H7 (cell line): ENCODE measurements around the gene PAK6. TPM values are rescaled to one million over a fixed set of nuclear protein-coding genes. Genes with fewer than 3 reads are reported as not detected.

Experiments
- DNase-seq: peaks from one replicate; pipeline ENCODE4 v3.0.0; 2012
- H3K27me3 ChIP-seq: 2 replicates; pipeline ENCODE4 v1.6.0; 2011; ENCODE audit warnings: mild to moderate bottlenecking, low read length; ENCODE audit not compliant: control insufficient read depth, insufficient read depth
- H3K36me3 ChIP-seq: replicated peaks from 2 replicates; pipeline ENCODE4 v1.5.1; 2011; ENCODE audit warnings: low read length; ENCODE audit not compliant: control insufficient read depth, insufficient read depth
- H3K4me3 ChIP-seq: 2 replicates; pipeline ENCODE4 v1.5.1; 2011; ENCODE audit warnings: low read depth, mild to moderate bottlenecking, control low read depth, low read length, moderate library complexity; ENCODE audit not compliant: insufficient read depth
- total RNA-seq: library from RNA; depleted of rRNA; stranded (reverse); fragments of >200 nt; shearing (Covaris generic); gene quantifications from 2 replicates; pipeline ENCODE4 v1.2.3, GENCODE V29; 2014

The PAK6 gene
- total RNA-seq, 1 experiment from 2014 or later: 4.9 TPM

DNA sequence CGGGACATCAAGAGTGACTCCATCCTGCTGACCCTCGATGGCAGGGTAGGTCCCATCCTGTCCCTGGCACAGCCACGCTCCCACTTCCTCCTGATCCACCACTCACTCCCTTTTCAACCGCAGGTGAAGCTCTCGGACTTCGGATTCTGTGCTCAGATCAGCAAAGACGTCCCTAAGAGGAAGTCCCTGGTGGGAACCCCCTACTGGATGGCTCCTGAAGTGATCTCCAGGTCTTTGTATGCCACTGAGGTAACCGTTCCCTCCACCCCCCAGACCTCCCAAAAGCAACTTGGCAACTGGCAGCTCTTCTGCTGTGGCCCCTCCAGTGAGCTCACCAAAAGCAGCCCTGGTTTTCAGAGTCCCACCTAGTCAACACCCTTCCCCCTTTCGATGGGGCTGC is 34.6 kb downstream of the PAK6 start:
- DNase-seq: peak; percentile 57
- H3K27me3 ChIP-seq: no peaks in the 10 kb centered on the region
- peaks cover 4% of the 10 kb centered on the region for H3K36me3 ChIP-seq
- no peak overlapping the region for H3K4me3 ChIP-seq

DNA sequence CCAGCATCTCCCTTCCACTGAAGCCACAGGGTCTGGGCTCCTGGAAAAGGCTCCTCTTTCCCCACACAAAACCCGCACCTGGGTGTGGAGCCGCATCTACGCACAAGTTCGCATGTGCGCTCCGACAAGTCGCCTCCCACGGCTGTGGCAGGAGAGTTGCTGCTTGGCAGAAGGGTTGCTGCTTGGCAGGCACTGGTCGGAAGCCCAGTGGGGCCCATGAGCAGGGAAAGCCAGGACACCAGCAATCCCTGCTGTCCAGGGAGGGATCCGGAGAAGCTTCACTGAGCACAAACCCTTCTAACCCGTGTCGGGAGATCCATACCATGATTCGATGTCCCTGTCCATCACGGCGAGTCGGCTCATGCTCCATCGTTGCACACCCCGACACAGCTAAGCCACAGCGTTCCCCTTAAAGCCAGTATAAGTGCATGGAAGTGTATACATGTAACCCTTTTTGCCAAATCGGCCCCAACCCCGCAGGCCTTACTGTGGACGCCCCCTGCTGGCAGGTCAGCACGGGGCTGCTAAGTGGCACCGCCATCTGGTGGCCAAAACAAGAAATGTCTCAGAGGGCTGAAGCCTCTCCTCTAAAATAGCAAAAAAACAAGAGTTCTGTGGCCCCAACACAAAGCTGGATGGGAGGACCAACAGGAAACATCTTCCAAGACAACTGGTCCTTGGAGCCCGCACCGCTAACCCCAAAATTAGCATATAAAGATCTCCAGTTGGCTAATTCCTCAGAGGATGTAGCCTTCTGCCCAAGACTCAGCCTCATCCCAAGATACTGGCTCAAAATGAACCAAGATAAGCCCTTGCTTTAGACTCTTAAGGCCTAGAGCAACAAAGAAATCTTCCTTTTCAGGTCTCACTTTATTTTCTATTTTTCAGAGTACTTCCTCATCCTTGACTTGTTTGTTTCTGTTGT is 35.7 kb downstream of the PAK6 start:
- H3K36me3 ChIP-seq: peaks cover 4% of the 10 kb centered on the region

DNA sequence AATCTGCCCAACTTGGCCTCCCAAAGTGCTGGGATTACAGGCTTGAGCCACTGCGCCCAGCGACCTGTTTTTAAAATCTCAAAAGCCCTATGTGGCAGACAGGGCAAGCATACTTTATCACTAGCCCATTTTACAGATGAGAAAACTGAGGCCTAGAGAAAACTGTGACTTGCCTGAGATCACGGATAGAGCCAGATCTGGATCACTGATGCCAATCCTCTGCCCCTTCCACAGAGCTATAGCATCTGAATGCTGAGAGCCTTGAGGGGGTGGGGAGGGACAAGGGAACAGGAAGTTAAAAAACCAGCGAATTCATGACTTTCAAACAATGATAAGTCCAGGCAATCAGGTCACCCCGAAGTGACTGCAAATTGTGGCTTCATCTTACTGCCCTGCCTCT is 36.7 kb downstream of the PAK6 start:
- no peak for DNase-seq
- Histone ChIP-seq H3K27me3 (peaks cover 12% of the 10 kb centered on the region), H3K4me3 (no peak overlapping the region), H3K36me3 (peaks cover 4% of the 10 kb centered on the region)

More for the DNA sequence above, 35.7 kb downstream of the PAK6 start:
- H3K4me3 ChIP-seq: no peak overlapping the region
- DNase-seq: peak; percentile 93
- H3K27me3 ChIP-seq: peaks cover 4% of the 10 kb centered on the region

DNA sequence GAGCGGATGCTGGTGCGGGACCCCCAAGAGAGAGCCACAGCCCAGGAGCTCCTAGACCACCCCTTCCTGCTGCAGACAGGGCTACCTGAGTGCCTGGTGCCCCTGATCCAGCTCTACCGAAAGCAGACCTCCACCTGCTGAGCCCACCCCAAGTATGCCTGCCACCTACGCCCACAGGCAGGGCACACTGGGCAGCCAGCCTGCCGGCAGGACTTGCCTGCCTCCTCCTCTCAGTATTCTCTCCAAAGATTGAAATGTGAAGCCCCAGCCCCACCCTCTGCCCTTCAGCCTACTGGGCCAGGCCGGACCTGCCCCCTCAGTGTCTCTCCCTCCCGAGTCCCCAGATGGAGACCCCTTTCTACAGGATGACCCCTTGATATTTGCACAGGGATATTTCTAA is 37.1 kb downstream of the PAK6 start:
- H3K36me3 ChIP-seq: peaks cover 4% of the 10 kb centered on the region
- peaks cover 16% of the 10 kb centered on the region for H3K27me3 ChIP-seq
- no peak for DNase-seq
- no peak overlapping the region for H3K4me3 ChIP-seq

DNA sequence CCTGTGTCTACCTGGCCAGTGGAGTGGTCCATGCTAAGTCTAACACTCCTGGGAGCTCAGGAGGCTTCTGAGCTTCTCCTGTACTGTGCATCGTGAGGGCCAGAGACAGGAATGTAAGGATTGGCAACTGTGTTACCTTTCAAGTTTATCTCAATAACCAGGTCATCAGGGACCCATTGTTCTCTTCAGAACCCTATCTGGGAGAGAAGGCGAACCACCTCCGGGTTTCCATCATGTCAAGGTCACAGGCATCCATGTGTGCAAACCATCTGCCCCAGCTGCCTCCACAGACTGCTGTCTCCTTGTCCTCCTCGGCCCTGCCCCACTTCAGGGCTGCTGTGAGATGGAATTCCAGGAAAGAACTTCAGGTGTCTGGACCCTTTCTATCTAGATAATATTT is 38.1 kb downstream of the PAK6 start:
- peaks cover 4% of the 10 kb centered on the region for H3K36me3 ChIP-seq
- DNase-seq: no peak
- peaks cover 26% of the 10 kb centered on the region for H3K27me3 ChIP-seq
- H3K4me3 ChIP-seq: no peak overlapping the region

DNA sequence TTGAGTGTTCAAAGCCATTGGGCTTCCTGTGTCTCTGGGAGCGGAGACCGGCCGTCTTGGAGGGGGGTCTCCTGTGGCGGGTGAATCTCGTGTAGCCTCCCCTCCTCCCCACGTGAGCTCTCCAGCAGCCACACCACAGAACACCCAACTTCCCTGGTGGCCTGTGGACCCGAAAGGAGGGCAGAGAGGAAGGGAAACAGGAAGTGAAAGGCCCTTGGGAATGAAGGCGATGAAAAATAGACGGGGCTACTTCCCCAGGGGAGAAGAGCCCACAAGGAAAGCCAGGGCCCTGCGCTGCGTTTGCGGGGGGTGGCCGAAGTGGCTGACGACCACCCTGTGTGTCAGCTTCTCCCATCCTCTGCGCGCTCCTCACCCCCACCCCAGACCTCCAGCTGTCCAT is 38.6 kb downstream of the PAK6 start:
- Histone ChIP-seq H3K4me3 (no peak overlapping the region), H3K36me3 (peaks cover 4% of the 10 kb centered on the region), H3K27me3 (peaks cover 31% of the 10 kb centered on the region)
- DNase-seq: no peak

DNA sequence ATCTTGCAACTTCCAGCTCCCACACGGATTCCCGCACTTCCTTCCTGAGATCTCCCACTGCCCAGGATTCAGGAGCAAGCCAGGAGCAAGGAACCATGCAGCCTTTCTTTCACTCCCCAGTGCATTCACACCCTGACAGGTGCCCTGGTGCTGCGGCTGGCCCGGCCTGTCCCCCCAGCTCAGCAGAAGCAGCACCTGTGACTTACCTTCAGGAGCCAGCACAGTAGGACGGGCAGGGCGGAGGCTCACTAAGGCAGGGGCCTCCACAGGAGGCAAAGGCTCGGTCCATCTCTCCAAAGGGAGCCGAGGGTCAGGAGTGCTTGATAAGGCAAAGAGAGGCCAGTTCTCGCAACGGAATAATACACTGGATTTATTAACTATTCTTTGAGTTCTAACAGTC is 39.2 kb downstream of the PAK6 start:
- no peak for DNase-seq
- Histone ChIP-seq H3K4me3 (no peak overlapping the region), H3K36me3 (peaks cover 3% of the 10 kb centered on the region), H3K27me3 (peaks cover 37% of the 10 kb centered on the region)

DNA sequence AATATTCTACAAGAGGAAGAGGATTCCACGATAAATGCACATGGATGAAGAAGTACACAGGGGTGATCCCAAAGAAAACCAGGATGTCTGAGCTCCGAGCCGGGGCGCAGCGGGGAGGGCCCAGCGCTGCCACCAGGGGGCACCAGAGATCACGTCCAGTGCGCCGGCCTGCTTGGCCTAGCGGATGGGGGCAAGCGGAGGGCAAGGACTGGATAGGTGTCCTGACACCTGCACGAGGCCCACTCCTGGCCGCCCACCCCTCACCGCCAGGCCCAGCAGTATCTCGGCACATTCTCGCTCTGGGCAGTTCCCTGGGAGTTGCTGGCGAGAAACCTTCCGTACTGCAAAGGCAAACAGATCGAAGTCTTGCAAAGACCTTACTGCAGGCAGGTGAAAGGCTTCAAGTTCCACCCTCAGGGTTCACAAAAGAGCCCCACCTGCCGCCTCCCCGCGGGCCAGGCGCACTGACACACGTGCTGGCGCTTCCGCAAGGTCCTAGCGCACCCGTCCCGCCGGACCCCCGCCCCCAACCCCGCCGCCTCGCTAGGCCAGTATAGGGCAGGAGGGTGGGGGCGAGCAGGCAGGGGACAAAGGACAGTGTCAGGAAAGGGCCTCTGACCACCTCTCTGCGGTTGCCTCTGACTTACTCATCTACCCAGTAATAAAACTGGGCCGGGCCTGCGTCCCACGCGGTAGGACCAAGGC is 40.7 kb downstream of the PAK6 start:
- peaks cover 51% of the 10 kb centered on the region for H3K27me3 ChIP-seq
- H3K36me3 ChIP-seq: peaks cover 2% of the 10 kb centered on the region; the same call in 1 of the 2 replicates
- H3K4me3 ChIP-seq: peak overlapping the region; percentile 30
- peak; percentile 96 for DNase-seq

DNA sequence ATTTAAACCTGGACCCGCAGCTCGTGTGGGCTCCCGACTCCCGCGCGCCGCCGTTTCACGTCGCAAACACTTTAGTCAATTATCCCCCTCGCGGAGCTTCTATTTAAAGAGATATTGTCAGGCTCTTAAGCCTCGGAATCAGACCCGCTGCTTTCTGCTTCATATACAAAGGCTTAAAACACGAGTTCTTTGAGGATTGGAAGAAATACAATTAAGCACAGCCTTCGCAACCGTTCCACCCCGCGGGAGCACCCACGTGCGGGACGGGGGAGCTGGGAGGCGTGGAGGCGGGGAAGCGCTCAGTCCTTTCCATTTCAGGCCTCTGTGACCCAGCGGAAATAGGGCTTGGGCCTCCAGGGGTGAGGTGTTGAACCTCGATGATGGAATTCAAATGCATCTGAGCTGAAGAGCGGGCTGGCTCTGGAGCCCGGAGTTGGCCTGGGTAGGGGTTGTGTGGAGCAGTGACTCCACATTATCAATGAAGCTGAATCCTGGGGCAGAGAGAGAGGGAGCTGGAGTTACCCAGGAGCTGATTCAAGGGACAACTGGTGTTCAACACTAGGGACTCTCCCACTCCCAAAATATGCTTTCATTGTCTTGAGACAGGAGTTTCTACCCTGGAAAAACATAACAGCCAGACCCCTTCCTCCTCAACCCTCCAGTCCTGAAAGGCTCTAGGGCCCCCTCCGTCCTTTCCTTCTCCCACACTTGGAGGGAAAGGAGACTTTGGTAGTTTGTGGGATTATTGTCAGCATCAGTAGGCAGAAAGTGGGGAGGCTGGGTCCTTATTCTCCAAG is 41.6 kb downstream of the PAK6 start:
- Histone ChIP-seq H3K27me3 (peaks cover 54% of the 10 kb centered on the region), H3K36me3 (peaks cover 2% of the 10 kb centered on the region; the same call in 1 of the 2 replicates), H3K4me3 (peak overlapping the region; percentile 30; the same call in 1 of the 2 replicates)
- DNase-seq: peak; percentile 84

DNA sequence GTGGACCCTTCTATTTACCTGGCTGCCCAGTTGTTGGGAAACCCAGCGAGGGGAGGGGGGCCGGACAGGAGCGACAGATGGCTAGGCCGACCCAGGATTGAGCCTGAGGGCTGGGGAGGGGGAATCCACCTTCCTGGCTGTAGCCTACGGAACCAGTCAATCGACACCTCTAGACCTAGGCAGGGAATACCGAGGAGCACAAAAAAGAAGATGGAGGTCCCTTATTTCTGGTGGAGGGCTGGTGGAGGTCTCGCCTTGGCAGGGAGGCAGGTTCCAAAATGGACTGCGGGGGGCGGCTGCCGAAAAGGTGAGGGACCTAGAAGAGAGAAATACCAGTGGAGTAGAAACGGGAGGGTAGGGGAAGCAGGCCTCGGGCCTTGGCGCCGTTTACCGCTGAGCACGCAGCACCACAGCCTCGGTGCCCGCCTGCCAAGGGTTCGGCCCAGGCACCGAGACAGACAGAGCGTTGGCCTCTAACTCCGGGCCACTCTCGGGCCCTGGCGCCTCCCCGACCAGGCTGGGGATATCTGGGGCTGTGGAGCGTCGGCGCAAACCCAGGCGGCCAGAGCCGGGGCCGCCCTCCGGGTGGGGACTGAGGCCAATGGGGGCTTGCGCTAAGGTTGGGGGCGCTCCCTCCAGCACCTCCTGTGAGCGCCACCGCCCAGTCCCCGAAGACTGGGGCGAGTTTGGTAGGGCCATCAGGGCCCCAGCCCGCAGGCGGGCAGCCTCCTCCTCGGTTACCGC is 42.4 kb downstream of the PAK6 start:
- peak; percentile 83 for DNase-seq
- peaks cover 54% of the 10 kb centered on the region for H3K27me3 ChIP-seq
- peak overlapping the region; percentile 31 for H3K4me3 ChIP-seq
- no peaks in the 10 kb centered on the region for H3K36me3 ChIP-seq

DNA sequence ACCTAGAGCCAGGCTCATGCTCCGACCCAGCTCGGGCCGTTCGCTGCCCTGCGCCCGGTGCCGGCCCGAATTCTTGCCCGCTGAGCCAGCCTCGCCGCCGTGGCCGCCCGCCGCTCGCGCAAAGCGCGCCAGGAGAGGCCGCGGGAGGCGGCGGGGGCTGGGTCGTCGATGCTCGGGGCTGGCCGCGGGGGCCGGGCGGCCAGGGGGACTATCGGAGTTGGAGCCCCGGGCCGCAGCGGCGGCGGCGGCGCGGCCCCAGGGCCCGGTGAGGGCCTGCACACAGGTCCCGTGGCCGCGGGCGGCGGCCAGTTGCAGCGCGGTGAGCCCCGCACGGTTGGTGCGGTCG is 42.9 kb downstream of the PAK6 start:
- DNase-seq: no peak
- no peaks in the 10 kb centered on the region for H3K36me3 ChIP-seq
- H3K27me3 ChIP-seq: peaks cover 54% of the 10 kb centered on the region
- H3K4me3 ChIP-seq: peak overlapping the region; percentile 50

DNA sequence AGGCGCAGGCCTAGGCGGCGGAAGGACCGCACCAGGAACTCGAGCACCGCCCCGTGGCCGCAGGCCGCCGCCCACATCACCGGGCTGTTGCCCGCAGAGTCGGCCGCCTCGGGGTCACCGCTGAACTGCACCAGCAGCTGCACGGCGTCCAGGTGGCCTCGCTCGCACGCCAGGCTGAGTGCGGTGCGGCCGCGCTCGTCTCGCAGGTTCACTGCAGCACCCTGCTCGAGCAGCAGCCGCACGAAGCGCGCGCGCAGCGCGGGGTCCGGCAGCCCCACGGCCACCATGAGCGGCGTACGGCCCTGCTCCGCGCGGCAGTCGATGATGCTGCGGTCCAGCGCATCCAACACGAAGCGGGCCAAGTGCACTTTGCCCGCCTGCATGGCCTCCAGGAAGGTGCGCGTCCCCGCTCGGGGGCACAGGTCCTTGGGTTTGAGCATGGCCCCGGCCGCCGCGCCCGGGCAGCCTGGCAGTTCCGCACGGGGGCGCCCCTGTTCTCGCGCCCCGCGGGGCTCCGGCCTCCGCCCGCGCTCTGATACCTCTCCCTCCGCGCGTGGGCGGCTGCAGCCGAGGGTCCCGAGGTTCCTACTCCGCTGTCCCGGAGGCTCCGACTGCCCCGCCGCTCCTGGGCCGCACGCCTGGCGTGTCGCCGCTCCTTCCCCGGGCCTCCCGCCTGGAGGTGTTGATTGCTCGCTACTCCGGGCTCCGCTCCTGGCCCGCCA is 43.4 kb downstream of the PAK6 start:
- Histone ChIP-seq H3K4me3 (peak overlapping the region; percentile 50), H3K36me3 (no peaks in the 10 kb centered on the region), H3K27me3 (peaks cover 54% of the 10 kb centered on the region)
- peak; percentile 93 for DNase-seq

DNA sequence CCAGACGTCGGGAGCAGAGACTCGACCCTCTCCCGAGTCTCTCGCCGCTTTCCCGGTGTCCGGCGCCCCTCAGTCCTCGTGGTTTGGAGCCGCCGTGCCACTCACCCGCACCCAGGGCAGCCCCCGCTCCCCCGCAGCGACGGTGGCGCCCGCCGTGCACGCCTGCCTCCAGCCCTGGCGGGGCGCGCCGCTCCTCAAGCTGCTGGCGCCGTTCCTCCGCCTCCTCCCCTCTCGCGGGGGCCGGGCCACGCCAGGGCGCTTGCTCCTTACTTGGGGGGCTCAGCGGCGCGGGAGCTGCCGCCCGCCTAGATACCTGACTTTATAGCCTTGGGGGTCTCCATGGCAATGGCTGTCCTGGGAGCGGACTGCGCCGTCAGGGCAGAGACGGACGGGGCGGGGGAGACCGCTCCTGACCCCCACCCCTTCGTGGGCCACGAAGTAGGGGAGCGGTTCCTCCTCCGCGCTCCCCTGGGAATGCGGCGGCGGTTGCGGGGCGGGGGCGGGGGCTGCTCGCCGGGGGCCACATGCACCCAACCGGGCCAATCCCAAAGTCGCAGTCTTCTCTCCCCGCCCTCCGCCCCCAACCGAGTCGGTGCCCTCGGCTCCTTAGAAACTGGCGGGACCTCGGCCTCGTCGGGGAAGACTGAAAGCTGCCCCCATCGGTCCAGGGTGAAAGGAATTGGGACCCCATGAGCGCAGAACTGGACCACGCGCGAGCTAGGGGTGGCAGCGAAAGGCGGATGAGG is 44.2 kb downstream of the PAK6 start, which contains the start of gene ANKRD63:
Gene ANKRD63, minus strand, starts transcription at position 196 of the 746 bp plus-strand sequence. CDS start 478 bp downstream, outside the sequence.
- Histone ChIP-seq H3K27me3 (peaks cover 54% of the 10 kb centered on the region), H3K4me3 (peak within 1 kb of the TSS; percentile 50), H3K36me3 (no peaks in the 10 kb centered on the region)
- DNase-seq: peak; percentile 87
